ENCODE data around the gene MNT.

MNT gene

GRCh38 chr17:2415081-2415480, 14.2 kb upstream of the MNT start:
- no peak for DNase-seq

- no peak for DNase-seq
Observed at GRCh38 chr17:2414446-2415064, 13.7 kb upstream of the MNT start.

GRCh38 chr17:2412561-2413021, 11.7 kb upstream of the MNT start:
- DNase-seq: no peak

GRCh38 chr17:2410951-2411350, 10.1 kb upstream of the MNT start:
- no peak for DNase-seq

GRCh38 chr17:2406903-2407790, 6.3 kb upstream of the MNT start:
- no peak for DNase-seq

GRCh38 chr17:2406271-2406902, 5.5 kb upstream of the MNT start:
- DNase-seq: no peak

- no peak for DNase-seq
Observed at GRCh38 chr17:2405247-2405926, 4.5 kb upstream of the MNT start.

- DNase-seq: no peak
Observed at GRCh38 chr17:2403044-2403443, 2.2 kb upstream of the MNT start.

GRCh38 chr17:2402544-2402943, 1.7 kb upstream of the MNT start:
- no peak for DNase-seq

GRCh38 chr17:2401426-2402221, 764 bp upstream of the MNT start:
- DNase-seq: peak; percentile 98

- DNase-seq: peak; percentile 21 to 57
Observed at GRCh38 chr17:2400474-2400866, 390 bp downstream of the MNT start.

GRCh38 chr17:2399572-2400473, 1.0 kb downstream of the MNT start:
- peak; percentile 86 to 93 for DNase-seq

GRCh38 chr17:2398655-2399571, 1.9 kb downstream of the MNT start:
- peak; percentile 50 to 75 for DNase-seq

GRCh38 chr17:2398182-2398581, 2.7 kb downstream of the MNT start:
- no peak for DNase-seq

- DNase-seq: no peak
Observed at GRCh38 chr17:2397247-2398171, 3.4 kb downstream of the MNT start.

- DNase-seq: no peak
Observed at GRCh38 chr17:2396568-2397246, 4.2 kb downstream of the MNT start.

- no peak for DNase-seq
Observed at GRCh38 chr17:2396192-2396567, 4.7 kb downstream of the MNT start.

All from NCI-H1930 (cell line).